Astrocyte of the spinal cord (primary cell): Measurements from ENCODE around the gene CDC5L.
"Not testable (repeated sequence)": the region's sequence is repeated elsewhere in the genome, so short reads cannot be mapped to it uniquely, and the experiment has no call there.

Experiments
- DNase-seq: peaks from one replicate; pipeline ENCODE4 v3.0.0; 2011; ENCODE audit warnings: low read depth, low spot score
- H3K4me3 ChIP-seq: 2 replicates; pipeline ENCODE4 v1.5.1; 2011; ENCODE audit warnings: low read depth, mild to moderate bottlenecking, low read length, moderate library complexity
- CTCF ChIP-seq: IDR thresholded peaks from 2 replicates; pipeline ENCODE4 v1.5.1; 2012; ENCODE audit warnings: low read depth, mild to moderate bottlenecking, low read length, inconsistent platforms
- in situ Hi-C: cut with HindIII; loops from 2 replicates; pipeline ENCODE4 v1.10.0; 2017; ENCODE audit warnings: low sequenced_read_pairs

CDC5L gene

GRCh38 chr6:44342052-44342451 is 45.5 kb upstream of the CDC5L start:
- TF ChIP-seq CTCF = no peak
- in situ Hi-C loops = no loop called here
- H3K4me3 ChIP-seq = no peak overlapping the region
- no peak for DNase-seq

GRCh38 chr6:44342489-44342888 is 45.0 kb upstream of the CDC5L start, which contains the start of gene SPATS1:
TSS of gene SPATS1 (plus strand) at chr6:44342650. CDS start at chr6:44343096, 446 bp downstream.
- no peak for DNase-seq
- no peak for TF ChIP-seq CTCF
- no peak within 1 kb of the TSS for H3K4me3 ChIP-seq
- in situ Hi-C loops = no loop called here

- DNase-seq, in situ Hi-C loops, H3K4me3 ChIP-seq: not testable (repeated sequence)
Measured at GRCh38 chr6:44346818-44347217, 40.7 kb upstream of the CDC5L start.

- no peak for TF ChIP-seq CTCF
- in situ Hi-C loops = no loop called here
- DNase-seq = no peak
- H3K4me3 ChIP-seq = no peak overlapping the region
Measured at GRCh38 chr6:44349904-44350649, 37.4 kb upstream of the CDC5L start.

GRCh38 chr6:44350650-44350994 is 36.9 kb upstream of the CDC5L start:
- H3K4me3 ChIP-seq, DNase-seq, in situ Hi-C loops: not testable (repeated sequence)

GRCh38 chr6:44352259-44352658 is 35.2 kb upstream of the CDC5L start:
- no peak overlapping the region for H3K4me3 ChIP-seq
- in situ Hi-C loops = no loop called here
- no peak for TF ChIP-seq CTCF
- DNase-seq = no peak

GRCh38 chr6:44353336-44353735 is 34.2 kb upstream of the CDC5L start:
- H3K4me3 ChIP-seq = no peak overlapping the region
- in situ Hi-C loops = no loop called here
- no peak for DNase-seq
- no peak for TF ChIP-seq CTCF

- H3K4me3 ChIP-seq = no peak overlapping the region
- TF ChIP-seq CTCF = no peak
- DNase-seq = no peak
- in situ Hi-C loops = no loop called here
Measured at GRCh38 chr6:44355640-44356039, 31.9 kb upstream of the CDC5L start.
